ENCODE results near the gene TPM1.
"Not testable (repeated sequence)": the region's sequence is repeated elsewhere in the genome, so short reads cannot be mapped to it uniquely, and the experiment has no call there.

TPM1 gene

DNA sequence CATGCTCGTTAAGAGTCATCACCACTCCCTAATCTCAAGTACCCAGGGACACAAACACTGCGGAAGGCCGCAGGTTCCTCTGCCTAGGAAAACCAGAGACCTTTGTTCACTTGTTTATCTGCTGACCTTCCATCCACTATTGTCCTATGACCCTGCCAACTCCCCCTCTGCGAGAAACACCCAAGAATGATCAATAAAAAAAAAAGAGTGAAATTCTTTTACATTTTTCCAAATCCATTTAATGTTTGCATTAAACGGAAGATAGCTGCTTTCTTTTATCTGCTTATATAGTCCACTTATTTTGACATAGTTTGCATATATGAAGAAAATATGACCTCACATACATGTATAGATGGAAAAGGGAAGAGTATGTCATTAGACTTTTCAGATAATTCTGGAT lies 57.0 kb downstream of the TPM1 start:
- not testable (repeated sequence) for DNase-seq (ENCODE audit: low read depth)

DNA sequence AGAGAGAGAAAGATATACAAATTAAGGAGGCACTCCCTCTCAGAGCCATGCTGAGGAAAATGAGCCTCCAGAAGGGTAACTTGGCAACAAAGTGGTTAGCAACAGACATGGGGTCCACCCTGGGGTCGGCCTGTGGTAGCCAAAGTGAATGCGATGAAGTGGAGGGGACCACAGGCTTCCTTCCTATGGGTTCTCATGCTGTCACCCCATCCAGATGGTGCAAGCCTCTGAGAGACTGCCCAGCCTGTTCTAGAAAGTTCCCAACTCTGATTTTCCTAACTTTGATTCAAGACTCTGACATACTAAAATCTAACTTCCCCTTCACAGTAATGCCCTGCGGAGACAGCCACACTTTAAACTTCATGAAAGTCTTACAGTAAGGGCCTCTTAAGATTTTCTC lies 60.9 kb downstream of the TPM1 start:
- DNase-seq (ENCODE audit: low read depth), result no peak

DNA sequence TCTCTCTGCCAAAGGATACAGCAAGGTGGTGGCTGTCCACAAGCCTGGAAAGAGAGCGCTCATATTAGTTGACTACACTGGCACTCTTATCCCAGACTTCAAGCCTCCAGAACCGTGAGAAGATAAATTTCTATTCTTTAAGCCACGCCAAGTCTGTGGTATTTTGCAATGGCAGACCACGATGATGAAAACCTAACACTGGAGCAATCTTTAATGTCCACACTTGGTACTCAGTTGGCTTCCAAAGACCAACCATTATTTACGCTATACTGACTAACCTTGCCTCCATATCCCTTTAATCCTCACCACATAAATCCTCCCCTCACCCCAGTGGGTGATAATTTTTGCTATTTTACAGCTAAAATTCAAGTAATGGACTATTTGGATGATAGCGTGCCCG lies 62.2 kb downstream of the TPM1 start:
- no peak for DNase-seq (ENCODE audit: low read depth)

DNA sequence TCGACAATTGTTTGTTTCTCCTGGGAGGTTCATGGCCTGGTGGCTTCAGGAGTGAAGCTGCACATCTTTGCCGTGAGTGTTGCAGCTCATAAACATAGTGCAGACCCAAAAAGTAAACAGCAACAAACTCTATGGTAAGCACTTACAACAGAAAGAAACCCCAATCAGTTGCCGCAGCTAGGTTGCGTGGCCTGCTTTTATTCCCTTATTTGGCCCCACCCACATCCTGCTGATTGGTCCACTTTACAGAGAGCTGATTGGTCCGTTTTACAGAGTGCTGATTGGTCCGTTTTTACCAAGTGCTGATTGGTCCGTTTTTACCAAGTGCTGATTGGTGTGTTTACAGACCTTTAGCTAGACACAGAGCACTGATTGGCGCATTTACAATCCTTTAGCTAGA lies 62.8 kb downstream of the TPM1 start:
- DNase-seq (ENCODE audit: low read depth), result not testable (repeated sequence)

DNA sequence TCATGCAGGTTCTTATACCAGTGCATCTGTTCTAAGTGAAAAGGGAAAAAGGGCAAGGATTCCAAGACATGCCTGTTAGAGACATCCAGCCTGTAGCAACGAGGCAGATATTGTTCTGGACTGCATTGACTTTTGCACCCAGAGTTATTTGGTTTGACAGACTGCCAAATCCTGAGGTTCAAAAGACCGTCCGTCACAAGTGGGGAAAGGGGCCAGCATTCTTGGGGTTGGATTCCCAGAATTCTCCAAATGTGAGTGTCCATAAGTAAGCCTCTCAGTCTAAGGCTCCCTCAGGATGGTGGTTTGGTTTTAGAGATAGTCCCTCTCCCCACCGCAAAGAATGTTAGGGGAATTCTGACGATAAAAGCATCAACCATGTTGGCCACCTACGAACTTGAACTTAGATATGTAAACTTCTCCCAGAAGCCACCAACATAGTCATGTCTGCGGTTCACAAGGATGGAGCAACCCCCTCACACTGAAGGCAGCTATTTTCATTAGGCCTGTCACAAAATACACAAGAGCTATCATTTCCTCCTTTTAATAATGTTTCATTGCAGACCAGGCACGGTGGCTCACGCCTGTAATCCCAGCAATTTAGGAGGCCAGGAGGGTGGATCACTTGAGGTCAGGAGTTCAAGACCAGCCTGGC lies 65.5 kb downstream of the TPM1 start:
- peak; percentile 100 for DNase-seq (ENCODE audit: low read depth)

DNA sequence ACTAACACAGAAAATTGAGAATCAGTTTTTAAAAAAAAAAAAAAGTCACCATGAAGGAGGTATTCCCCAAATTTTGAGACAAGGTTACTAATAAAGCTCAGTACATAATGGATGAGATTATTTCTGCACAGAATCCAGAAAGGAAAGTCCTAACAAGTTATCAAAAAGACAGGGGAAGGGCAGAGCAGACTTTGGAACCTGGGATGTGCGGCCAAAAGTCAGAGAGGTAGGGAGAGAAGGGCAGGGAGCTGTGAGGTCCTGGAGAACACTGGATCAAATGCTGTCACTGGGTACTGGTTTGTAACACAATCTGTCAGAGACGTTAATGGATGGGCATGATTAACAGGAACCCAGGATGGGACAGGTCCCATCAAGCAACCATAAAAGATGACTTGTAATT lies 67.0 kb downstream of the TPM1 start:
- no peak for DNase-seq (ENCODE audit: low read depth)

DNA sequence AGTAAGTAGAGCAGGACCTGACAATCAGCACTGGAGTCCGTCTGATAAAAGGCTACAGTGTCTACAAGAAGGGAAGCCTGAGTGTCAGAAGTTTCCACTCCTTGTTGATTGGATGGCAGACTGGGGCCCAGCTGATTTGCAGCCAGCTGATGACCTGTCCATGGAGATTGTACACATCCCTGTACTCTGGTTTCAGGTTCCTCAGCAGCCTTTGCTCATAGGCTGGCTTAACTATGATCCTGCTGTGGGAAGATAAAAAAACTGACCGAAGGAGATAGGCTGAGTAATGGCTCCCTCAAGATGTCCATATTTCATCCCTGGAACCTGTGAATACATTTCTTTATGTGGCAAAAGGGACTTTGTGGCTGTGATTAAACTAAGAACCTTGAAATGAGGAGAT lies 67.4 kb downstream of the TPM1 start:
- no peak for DNase-seq (ENCODE audit: low read depth)

DNA sequence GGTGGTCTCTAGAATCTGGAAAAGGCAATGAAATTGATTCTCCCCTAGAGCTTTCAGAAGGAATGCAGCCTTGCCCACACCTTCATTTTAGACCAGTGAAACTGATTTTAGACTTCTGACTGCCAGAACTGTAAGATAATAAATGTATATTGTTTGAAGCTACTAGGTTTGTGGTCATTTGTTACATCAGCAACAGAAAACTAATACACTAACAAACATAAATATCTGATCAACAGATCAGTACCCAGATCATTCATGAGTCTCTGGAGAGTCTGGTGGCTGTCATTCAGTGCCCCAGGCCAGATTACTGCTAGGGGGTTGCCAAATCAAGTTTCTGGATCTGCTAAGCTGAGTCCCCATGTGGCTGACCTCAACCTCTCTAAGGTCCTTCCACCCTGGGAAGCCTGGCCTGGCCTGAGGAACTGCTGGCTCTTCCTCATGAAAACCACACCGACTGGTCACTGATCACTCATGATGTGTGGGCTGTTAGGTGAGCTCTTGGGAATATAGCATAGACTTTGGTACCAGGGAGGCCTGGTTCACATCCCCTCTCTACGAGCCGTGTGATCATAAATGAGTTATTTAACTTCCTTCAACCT lies 68.0 kb downstream of the TPM1 start:
- DNase-seq (ENCODE audit: low read depth), result no peak

DNA sequence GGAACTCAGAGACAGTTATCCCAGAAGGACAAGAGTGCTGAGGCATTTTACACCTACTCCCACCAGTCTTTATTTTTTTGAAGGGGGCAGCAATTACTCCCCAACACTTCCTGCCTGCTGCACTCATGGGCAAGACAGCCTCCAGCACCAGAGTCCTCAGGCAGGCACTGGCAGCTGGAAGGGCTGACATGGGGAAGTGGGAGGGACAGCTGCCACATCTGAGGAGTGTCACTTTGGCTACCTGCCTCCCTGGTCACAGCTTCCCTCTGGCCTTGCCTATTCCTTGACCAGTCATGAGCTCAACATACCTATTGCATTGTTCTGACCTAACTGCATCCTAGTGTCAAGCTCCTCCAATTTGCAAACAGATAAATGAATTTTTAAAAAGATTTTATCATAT lies 68.9 kb downstream of the TPM1 start:
- no peak for DNase-seq (ENCODE audit: low read depth)

DNA sequence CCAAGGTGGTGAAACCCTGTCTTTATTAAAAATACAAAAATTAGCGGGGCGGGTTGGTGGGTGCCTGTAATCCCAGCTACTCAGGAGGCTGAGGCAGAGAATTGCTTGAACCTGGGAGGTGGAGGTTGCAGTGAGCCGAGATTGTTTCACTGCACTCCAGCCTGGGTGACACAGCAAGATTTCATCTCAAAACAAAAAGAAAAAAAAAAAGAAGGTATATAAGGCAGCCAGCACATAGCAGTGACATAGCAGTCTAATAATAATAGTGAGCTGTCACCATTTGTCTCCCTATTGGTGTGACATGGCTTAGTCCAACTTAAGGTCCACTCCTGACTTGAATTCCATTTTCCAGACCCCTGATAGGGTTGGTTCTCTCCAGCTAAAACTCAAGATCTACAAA lies 70.3 kb downstream of the TPM1 start:
- DNase-seq (ENCODE audit: low read depth), result no peak

DNA sequence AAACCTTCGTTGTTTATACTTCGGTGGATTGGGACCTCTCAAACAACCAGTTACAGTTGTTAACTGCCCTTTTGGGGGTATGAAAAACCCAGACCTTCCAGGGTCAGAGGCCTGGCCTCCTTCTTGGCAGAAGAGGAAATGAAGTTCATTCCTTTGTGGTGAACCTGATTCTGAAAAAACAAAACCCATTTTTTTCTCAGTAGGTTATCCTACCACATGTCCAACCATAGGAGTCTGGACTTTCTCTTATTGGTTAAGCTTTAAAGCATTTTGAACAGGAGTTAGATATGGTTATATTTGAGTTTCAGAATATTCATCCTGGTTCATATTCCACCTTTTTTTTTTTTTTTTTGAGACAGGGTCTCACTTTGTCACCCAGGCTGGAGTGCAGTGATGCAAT lies 71.9 kb downstream of the TPM1 start:
- no peak for DNase-seq (ENCODE audit: low read depth)
